Tibial artery (tissue), 4 donors: ENCODE measurements around the gene CAMK2B.

Experiments
- DNase-seq, 2 donors: peaks; one replicate each; pipeline ENCODE4 v3.0.0-alpha.2; 2019
- H3K27ac ChIP-seq, 2 donors: fragments of 200-600 bp; sonication (generic) in 1 of 2; 1 replicate in 1 of 2; 2 replicates in 1 of 2; pipeline ENCODE4 v1.5.1; 2018 to 2019; ENCODE audit warnings: mild to moderate bottlenecking in 1 of 2
- H3K27me3 ChIP-seq, 2 donors: fragments of 200-600 bp; sonication (generic) in 1 of 2; one replicate each; pipeline versions ENCODE4 v1.5.1 to v1.6.0; 2016 to 2019
- H3K36me3 ChIP-seq, 3 donors: fragments of 200-600 bp; sonication (generic) in 2 of 3; one replicate each; pipeline ENCODE4 v1.5.1; 2016 to 2019; ENCODE audit warnings: mild to moderate bottlenecking in 2 of 3
- H3K4me1 ChIP-seq, 4 donors: fragments of 200-600 bp; sonication (generic) in 2 of 4; 1 replicate in 3 of 4; 2 replicates in 1 of 4; pipeline ENCODE4 v1.5.1; 2016 to 2019
- H3K4me3 ChIP-seq, 2 donors: fragments of 200-600 bp; sonication (generic) in 1 of 2; 1 replicate in 1 of 2; 2 replicates in 1 of 2; pipeline ENCODE4 v1.5.1; 2018 to 2019; ENCODE audit warnings: mild to moderate bottlenecking in 2 of 2
- H3K9me3 ChIP-seq, 3 donors: fragments of 200-600 bp; sonication (generic) in 1 of 3; one replicate each; pipeline ENCODE4 v1.5.1; 2016 to 2019
- CTCF ChIP-seq, 2 experiments: fragments of 200-600 bp in 1 of 2; fragments of 450-650 bp in 1 of 2; IDR thresholded peaks; one replicate each; pipeline ENCODE4 v1.5.1; 2017 to 2019; ENCODE audit warnings: antibody characterized with exemption in 2 of 2, mild to moderate bottlenecking in 1 of 2, moderate library complexity in 1 of 2
- intact Hi-C: fragments of 100-400 bp; cut with DNase I; formaldehyde crosslinking; loops from one replicate; pipeline ENCODE4 v1.15.0; 2023; ENCODE audit warnings: low total_unique reads

CAMK2B gene

DNA sequence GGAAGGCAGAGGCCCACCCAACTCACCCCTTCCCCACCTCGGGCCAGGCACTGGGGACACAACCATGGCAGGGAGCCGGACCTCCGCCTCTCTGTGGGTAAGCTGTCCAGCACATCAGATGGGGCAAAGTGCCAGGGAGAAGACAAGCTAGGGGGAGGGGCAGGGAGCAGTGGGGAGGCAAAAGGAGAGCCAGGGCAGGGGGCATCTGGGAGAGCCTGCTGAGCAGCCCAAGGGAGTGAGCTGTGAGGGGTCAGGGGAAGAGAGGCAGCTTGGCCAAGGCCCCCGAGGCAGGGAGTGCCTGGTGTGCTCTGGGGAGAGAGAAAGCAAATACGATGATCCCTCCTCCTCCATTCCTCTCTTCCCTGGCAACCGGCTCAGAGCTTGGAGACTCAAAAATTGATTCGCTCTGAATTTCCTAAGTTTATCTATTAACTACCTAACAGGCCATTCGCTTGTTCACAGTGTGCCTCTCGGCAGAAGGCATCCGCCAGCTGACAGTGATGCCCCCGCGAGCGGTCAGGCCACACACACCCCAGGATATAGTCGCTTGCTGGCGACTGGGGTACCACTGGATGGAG is 4.5 kb downstream of the CAMK2B start:
- H3K27me3 ChIP-seq = peaks cover 0 to 30% of the 10 kb centered on the region in 2 donors
- H3K4me1 ChIP-seq = peaks cover 0 to 10% (median 7%) of the 10 kb centered on the region in 4 donors
- intact Hi-C loops = no loop called here
- H3K36me3 ChIP-seq = no peaks in the 10 kb centered on the region
- no peaks in the 10 kb centered on the region for H3K9me3 ChIP-seq
- DNase-seq = no peak
- no peak overlapping the region for H3K27ac ChIP-seq
- H3K4me3 ChIP-seq = no peak overlapping the region
- no peak for TF ChIP-seq CTCF (IDR thresholded peaks at IDR 0.05)

GRCh38 chr7:44320141-44320540 is 5.3 kb downstream of the CAMK2B start:
- intact Hi-C loops = no loop called here
- Histone ChIP-seq H3K36me3 (no peaks in the 10 kb centered on the region), H3K27ac (no peak overlapping the region), H3K4me1 (peaks cover 0 to 7% (median 6%) of the 10 kb centered on the region in 4 donors), H3K4me3 (no peak overlapping the region), H3K27me3 (peaks cover 0 to 26% of the 10 kb centered on the region in 2 donors), H3K9me3 (peaks cover 0 to 4% (median 0%) of the 10 kb centered on the region in 3 donors)
- no peak for TF ChIP-seq CTCF (IDR thresholded peaks at IDR 0.05)
- no peak for DNase-seq

GRCh38 chr7:44318332-44318731 is 7.1 kb downstream of the CAMK2B start:
- H3K9me3 ChIP-seq = peaks cover 0 to 8% (median 5%) of the 10 kb centered on the region in 3 donors
- intact Hi-C loops = no loop called here
- H3K4me3 ChIP-seq = no peak overlapping the region
- H3K36me3 ChIP-seq = no peaks in the 10 kb centered on the region
- TF ChIP-seq CTCF (IDR thresholded peaks at IDR 0.05) = no peak
- H3K27ac ChIP-seq = no peak overlapping the region
- DNase-seq = no peak
- H3K4me1 ChIP-seq = no peaks in the 10 kb centered on the region
- peaks cover 0 to 10% of the 10 kb centered on the region in 2 donors for H3K27me3 ChIP-seq

DNA sequence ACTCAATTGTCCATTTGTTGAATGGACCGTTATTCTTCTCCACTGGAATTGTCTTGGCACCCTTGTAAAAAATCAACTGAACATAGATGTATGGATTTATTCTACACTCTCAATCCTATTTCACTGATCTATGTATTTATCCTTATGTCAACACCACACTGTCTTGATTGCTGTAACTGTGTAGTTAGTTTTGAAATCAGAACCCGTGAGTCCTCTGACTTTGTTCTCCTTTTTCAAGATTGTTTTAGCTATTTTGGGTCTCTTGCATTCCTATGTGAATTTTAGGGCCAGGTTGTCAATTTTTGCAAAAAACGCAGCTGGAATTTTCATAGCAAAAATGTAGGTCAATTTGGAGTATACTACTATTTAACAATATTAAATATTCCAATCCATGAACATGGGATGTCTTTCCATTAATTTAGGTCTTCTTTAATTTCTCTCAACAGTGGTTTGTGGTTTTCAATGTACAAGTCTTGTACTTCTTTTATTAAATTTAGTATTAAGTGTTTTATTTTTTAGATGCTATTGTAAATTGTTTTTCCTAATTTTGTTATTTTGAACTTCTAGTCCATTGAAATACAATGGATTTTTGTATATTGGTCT is 10.0 kb downstream of the CAMK2B start:
- Histone ChIP-seq H3K27ac (no peak overlapping the region), H3K27me3 (peaks cover 0 to 14% of the 10 kb centered on the region in 2 donors), H3K4me1 (no peaks in the 10 kb centered on the region), H3K4me3 (no peak overlapping the region), H3K36me3 (no peaks in the 10 kb centered on the region), H3K9me3 (peaks cover 0 to 8% (median 5%) of the 10 kb centered on the region in 3 donors)
- intact Hi-C loops = no loop called here
- DNase-seq = no peak
- no peak for TF ChIP-seq CTCF (IDR thresholded peaks at IDR 0.05)

DNA sequence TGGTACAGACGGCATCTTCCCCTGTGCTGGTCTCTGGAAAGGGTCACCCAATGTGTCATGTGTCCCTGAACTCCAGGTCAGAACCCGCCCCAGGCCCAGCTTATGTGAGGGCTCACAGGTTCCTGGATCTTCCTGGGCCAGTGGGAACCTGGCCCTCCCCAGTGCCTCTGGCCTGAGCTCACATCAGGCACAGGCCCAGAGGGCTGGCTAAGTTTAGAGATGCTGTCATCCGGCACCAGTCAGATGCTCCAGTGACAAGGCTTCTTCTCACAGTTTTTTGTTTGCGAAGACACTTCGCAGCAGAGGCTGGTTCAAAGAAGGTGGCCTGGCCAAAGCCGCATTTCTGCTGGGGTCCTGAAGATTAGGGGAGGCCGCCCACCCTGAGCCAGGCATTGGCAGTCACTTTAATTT is 11.8 kb downstream of the CAMK2B start:
- Histone ChIP-seq H3K36me3 (no peaks in the 10 kb centered on the region), H3K4me3 (no peak overlapping the region), H3K27ac (no peak overlapping the region), H3K9me3 (peaks cover 0 to 8% (median 5%) of the 10 kb centered on the region in 3 donors), H3K4me1 (peaks cover 0 to 9% (median 7%) of the 10 kb centered on the region in 4 donors), H3K27me3 (peaks cover 0 to 27% of the 10 kb centered on the region in 2 donors)
- intact Hi-C loops = no loop called here
- no peak for DNase-seq
- no peak for TF ChIP-seq CTCF (IDR thresholded peaks at IDR 0.05)
